Neuronal stem cell (in vitro differentiated cells): ENCODE results near the gene MELTF.

Experiments
- DNase-seq: peaks from one replicate; pipeline ENCODE4 v3.0.0-alpha.2; 2013; ENCODE audit warnings: low spot score
- H2AFZ ChIP-seq: one replicate; pipeline ENCODE4 v1.6.1; 2013; ENCODE audit warnings: mild to moderate bottlenecking, low read length, inconsistent platforms
- H2AK5ac ChIP-seq: 2 replicates; pipeline ENCODE4 v1.6.1; 2013; ENCODE audit warnings: low read depth, mild to moderate bottlenecking, inconsistent platforms, low read length, moderate library complexity, mixed read lengths
- H2BK120ac ChIP-seq: 2 replicates; pipeline ENCODE4 v1.6.1; 2013; ENCODE audit warnings: low read depth, mild to moderate bottlenecking, inconsistent platforms, low read length, moderate library complexity, mixed read lengths
- H2BK12ac ChIP-seq: one replicate; pipeline ENCODE4 v1.6.1; 2013; ENCODE audit warnings: low read length, inconsistent platforms
- H2BK15ac ChIP-seq: 2 replicates; pipeline ENCODE4 v1.6.1; 2013; ENCODE audit warnings: mild to moderate bottlenecking, low read length, inconsistent platforms, mixed read lengths
- H2BK5ac ChIP-seq: one replicate; pipeline ENCODE4 v1.6.1; 2013; ENCODE audit warnings: inconsistent platforms, mild to moderate bottlenecking, low read length, moderate library complexity
- H3K14ac ChIP-seq: one replicate; pipeline ENCODE4 v1.6.1; 2013; ENCODE audit warnings: low read length, inconsistent platforms
- H3K18ac ChIP-seq: 2 replicates; pipeline ENCODE4 v1.6.1; 2013; ENCODE audit warnings: low read length, inconsistent platforms
- H3K23ac ChIP-seq: 2 replicates; pipeline ENCODE4 v1.6.1; 2013; ENCODE audit warnings: low read depth, mild to moderate bottlenecking, mixed read lengths, low read length, inconsistent platforms; ENCODE audit not compliant: poor library complexity
- H3K27ac ChIP-seq: replicated peaks from 3 replicates; pipeline ENCODE4 v1.5.1; 2013; ENCODE audit warnings: low read length, inconsistent platforms
- H3K27me3 ChIP-seq, 3 experiments: 2 replicates each; pipeline ENCODE4 v1.6.1; 2013; ENCODE audit warnings: low read length in 3 of 3, mild to moderate bottlenecking in 2 of 3, inconsistent platforms in 1 of 3, low read depth in 1 of 3, mixed read lengths in 1 of 3, moderate library complexity in 1 of 3; ENCODE audit not compliant: control insufficient read depth in 3 of 3, insufficient read depth in 3 of 3
- H3K36me3 ChIP-seq, 2 donors: replicated peaks in 1 of 2; 2 replicates each; pipeline ENCODE4 v1.6.1; 2013; ENCODE audit warnings: low read length in 2 of 2; ENCODE audit not compliant: control insufficient read depth in 2 of 2, insufficient read depth in 2 of 2
- H3K4ac ChIP-seq: 2 replicates; pipeline ENCODE4 v1.6.1; 2013; ENCODE audit warnings: inconsistent platforms, mild to moderate bottlenecking, low read length, moderate library complexity
- H3K4me1 ChIP-seq, 2 donors: 1 replicate in 1 of 2; 2 replicates in 1 of 2; pipeline ENCODE4 v1.6.1; 2013; ENCODE audit warnings: low read length in 2 of 2, low read depth in 1 of 2; ENCODE audit not compliant: control insufficient read depth in 2 of 2, insufficient read depth in 1 of 2
- H3K4me2 ChIP-seq: one replicate; pipeline ENCODE4 v1.6.1; 2013; ENCODE audit warnings: mild to moderate bottlenecking, low read length, inconsistent platforms; ENCODE audit not compliant: insufficient read depth, poor library complexity, severe bottlenecking
- H3K4me3 ChIP-seq, 2 donors: 2 replicates each; pipeline ENCODE4 v1.5.1; 2013; ENCODE audit warnings: low read length in 2 of 2, mild to moderate bottlenecking in 2 of 2, inconsistent platforms in 1 of 2, moderate library complexity in 1 of 2
- H3K79me1 ChIP-seq: one replicate; pipeline ENCODE4 v1.6.1; 2013; ENCODE audit warnings: low read depth, mild to moderate bottlenecking, inconsistent platforms, low read length, moderate library complexity
- H3K9ac ChIP-seq: one replicate; pipeline ENCODE4 v1.6.1; 2013; ENCODE audit warnings: mild to moderate bottlenecking, low read depth, low read length, inconsistent platforms; ENCODE audit not compliant: poor library complexity
- H3K9me3 ChIP-seq, 2 donors: replicated peaks in 1 of 2; 2 replicates each; pipeline versions ENCODE3 to v1.6.1; 2013; ENCODE audit warnings: low read length in 2 of 2, mild to moderate bottlenecking in 2 of 2, inconsistent platforms in 1 of 2, low read depth in 1 of 2, mixed read lengths in 1 of 2, moderate library complexity in 1 of 2; ENCODE audit not compliant: control insufficient read depth in 2 of 2, insufficient read depth in 1 of 2
- H4K8ac ChIP-seq: one replicate; pipeline ENCODE4 v1.6.1; 2013; ENCODE audit warnings: low read depth, mild to moderate bottlenecking, inconsistent platforms, low read length, moderate library complexity
- H4K91ac ChIP-seq: one replicate; pipeline ENCODE4 v1.6.1; 2013; ENCODE audit warnings: low read length, low read depth, mild to moderate bottlenecking, inconsistent platforms; ENCODE audit not compliant: poor library complexity
- WGBS, 2 donors: extraction: QIAGEN DNeasy Blood & Tissue Kit; methylation state at CpG; one replicate each; pipeline ENCODE4 v1.1.7; 2013; ENCODE audit warnings: missing lambda C conversion rate in 2 of 2, mixed read lengths in 1 of 2; ENCODE audit not compliant: insufficient read length in 2 of 2, insufficient replicate concordance in 1 of 2; ENCODE audit errors: extremely low coverage in 2 of 2; 5-methylcytosine and 5-hydroxymethylcytosine counted together

Gene MELTF

DNA sequence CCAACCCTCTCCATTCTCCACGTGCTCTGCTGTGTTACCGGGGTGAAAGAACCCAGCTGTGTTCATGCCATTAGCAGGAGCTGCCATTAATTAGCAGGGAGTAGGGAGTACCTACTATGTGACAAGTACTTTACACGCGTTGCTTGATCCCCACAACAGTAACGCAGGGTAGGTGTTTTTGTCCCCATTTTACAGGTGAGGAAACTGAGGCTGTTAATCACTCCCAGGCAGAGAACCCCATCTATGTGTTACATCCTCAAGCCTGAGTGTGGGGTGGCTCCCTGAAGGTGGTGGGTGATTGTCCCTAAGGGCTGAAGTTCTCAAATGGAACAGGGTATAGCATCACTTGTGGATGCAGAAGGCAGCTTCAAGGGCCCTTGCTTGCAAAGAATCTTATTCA lies 22.8 kb downstream of the MELTF start:
- Histone ChIP-seq H3K9me3 (peaks cover 0 to 15% of the 10 kb centered on the region in 2 donors), H2BK5ac (no peak overlapping the region), H2BK12ac (no peak overlapping the region), H3K36me3 (peaks cover 0 to 1% of the 10 kb centered on the region in 2 donors), H3K27ac (no peak overlapping the region), H2BK120ac (no peak overlapping the region), H2AFZ (no peak overlapping the region), H3K79me1 (no peaks in the 10 kb centered on the region), H3K27me3 (peaks cover 0 to 5% (median 0%) of the 10 kb centered on the region in 3 experiments), H3K18ac (no peak overlapping the region), H2AK5ac (no peak overlapping the region), H3K4ac (no peak overlapping the region), H3K4me1 (peaks cover 5 to 10% of the 10 kb centered on the region in 2 donors), H3K23ac (no peak overlapping the region), H4K8ac (no peak overlapping the region), H2BK15ac (no peak overlapping the region), H3K9ac (no peak overlapping the region), H3K4me3 (no peak overlapping the region), H3K14ac (no peak overlapping the region), H3K4me2 (no peak overlapping the region), H4K91ac (no peak overlapping the region)
- WGBS, 2 donors = no CpG with 5 or more reads among the region's 5 CpGs
- DNase-seq = no peak

DNA sequence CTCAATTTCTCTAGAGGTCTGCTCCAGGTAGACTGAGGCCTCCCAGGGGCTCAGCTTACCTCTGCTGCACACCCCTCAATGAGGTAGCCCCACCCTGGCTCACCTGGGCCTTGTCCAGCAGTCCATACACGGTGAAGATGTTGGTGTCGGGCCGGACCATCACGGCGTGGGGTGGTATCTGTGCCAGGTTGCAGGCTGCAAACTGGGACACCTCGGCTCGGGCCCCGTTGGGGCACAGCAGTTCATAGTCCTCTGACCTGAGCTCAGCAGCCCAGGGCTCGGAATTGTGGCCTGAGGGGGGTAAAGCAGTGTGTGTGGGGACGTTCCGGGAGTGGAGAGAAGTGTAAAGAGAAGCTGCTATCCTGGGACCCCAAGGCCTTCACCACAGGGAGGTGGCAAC lies 23.2 kb downstream of the MELTF start:
- no peak overlapping the region for H3K18ac ChIP-seq
- no peak overlapping the region for H2BK15ac ChIP-seq
- H2BK120ac ChIP-seq = peak overlapping the region; percentile 29
- DNase-seq = no peak
- no peak overlapping the region for H2AFZ ChIP-seq
- H2BK12ac ChIP-seq = no peak overlapping the region
- H3K14ac ChIP-seq = no peak overlapping the region
- H3K9me3 ChIP-seq = peaks cover 0 to 15% of the 10 kb centered on the region in 2 donors
- H4K8ac ChIP-seq = no peak overlapping the region
- H3K4me3 ChIP-seq = no peak overlapping the region
- H3K4me2 ChIP-seq = no peak overlapping the region
- no peak overlapping the region for H2BK5ac ChIP-seq
- H3K23ac ChIP-seq = peak overlapping the region; percentile 7
- H3K36me3 ChIP-seq = peaks cover 0 to 1% of the 10 kb centered on the region in 2 donors
- H2AK5ac ChIP-seq = no peak overlapping the region
- H3K9ac ChIP-seq = no peak overlapping the region
- no peak overlapping the region for H3K4ac ChIP-seq
- WGBS, 2 donors = no CpG with 5 or more reads among the region's 11 CpGs
- no peaks in the 10 kb centered on the region for H3K79me1 ChIP-seq
- H3K4me1 ChIP-seq = peaks cover 1 to 6% of the 10 kb centered on the region in 2 donors
- no peak overlapping the region for H4K91ac ChIP-seq
- H3K27ac ChIP-seq = no peak overlapping the region
- H3K27me3 ChIP-seq = peaks cover 0 to 5% (median under 1%) of the 10 kb centered on the region in 3 experiments

DNA sequence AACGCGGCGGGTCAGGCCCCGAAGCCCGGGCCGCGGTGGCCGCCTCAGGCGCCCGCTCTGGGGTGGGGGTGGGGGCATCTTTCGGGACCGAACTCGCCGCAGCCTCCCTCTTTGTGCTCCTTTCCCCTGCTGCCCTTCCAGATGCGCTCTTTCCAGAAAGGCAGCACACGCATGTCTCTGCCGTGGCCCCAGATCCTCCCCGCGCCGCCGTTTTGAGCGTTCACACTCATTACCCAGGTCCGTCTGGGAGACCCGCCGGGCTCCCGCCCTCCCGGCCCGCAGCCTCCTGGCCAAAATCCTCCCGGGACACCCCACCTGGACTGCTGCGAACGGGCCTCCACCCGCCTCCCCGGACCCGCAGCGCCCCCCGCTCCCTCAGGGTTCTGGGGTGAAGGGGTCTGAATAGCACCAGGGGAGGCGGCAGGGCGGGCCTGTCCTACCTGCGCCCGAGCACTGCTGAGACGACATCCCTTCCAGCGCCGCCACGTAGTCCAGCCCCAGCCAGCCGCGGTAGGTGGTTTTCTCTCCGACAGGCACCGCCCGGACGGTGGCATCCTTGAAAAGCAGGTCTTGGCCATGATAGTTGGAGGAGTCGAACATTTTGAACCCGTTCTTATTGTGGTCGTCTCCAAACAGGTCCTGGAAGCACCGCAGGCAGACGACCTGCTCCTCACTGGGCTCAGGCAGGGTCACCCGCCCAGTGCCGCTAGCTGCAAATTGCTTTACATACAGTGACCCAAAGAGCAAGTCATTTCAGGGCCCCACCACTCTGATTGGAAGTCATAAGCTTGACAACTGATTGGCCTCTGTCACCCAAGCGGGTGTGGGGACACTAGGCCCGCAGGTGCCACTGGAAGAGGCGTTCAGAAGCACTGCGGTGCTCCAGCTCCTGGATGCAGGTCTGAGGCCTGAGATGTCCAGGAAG lies 25.9 kb downstream of the MELTF start:
- H3K79me1 ChIP-seq = no peaks in the 10 kb centered on the region

More for the DNA sequence above, 25.9 kb downstream of the MELTF start:
- H3K23ac ChIP-seq = peak overlapping the region; percentile 22
- H3K18ac ChIP-seq = peak overlapping the region; percentile 89
- H2BK120ac ChIP-seq = no peak overlapping the region
- peak overlapping the region; percentile 20 for H2BK5ac ChIP-seq
- WGBS, 2 donors = no CpG with 5 or more reads among the region's 61 CpGs
- peaks cover 0 to 1% of the 10 kb centered on the region in 2 donors for H3K36me3 ChIP-seq
- peak overlapping the region; percentile 85 for H2AK5ac ChIP-seq
- peak overlapping the region; percentile 65 for H3K4me2 ChIP-seq
- no peak overlapping the region for H2BK12ac ChIP-seq
- peaks cover 0 to 15% of the 10 kb centered on the region in 2 donors for H3K9me3 ChIP-seq
- peak overlapping the region; percentile 82 for H2AFZ ChIP-seq
- H3K4me1 ChIP-seq = peaks cover 0 to 5% of the 10 kb centered on the region in 2 donors
- H2BK15ac ChIP-seq = peak overlapping the region; percentile 56
- H3K27me3 ChIP-seq = peaks cover 0 to 5% (median 5%) of the 10 kb centered on the region in 3 experiments
- H3K9ac ChIP-seq = peak overlapping the region; percentile 64
- H3K4ac ChIP-seq = peak overlapping the region; percentile 43
- H3K4me3 ChIP-seq = peak overlapping the region; percentile 35 to 79
- H3K14ac ChIP-seq = peak overlapping the region; percentile 41
- no peak overlapping the region for H4K8ac ChIP-seq
- no peak overlapping the region for H4K91ac ChIP-seq
- H3K27ac ChIP-seq = no peak overlapping the region
- peak; percentile 23 for DNase-seq
